Hepatocyte (in vitro differentiated cells): ENCODE results near the gene ARHGAP10. TPM values are rescaled to one million over a fixed set of nuclear protein-coding genes. Genes with fewer than 3 reads are reported as not detected.
"Not testable (repeated sequence)": the region's sequence is repeated elsewhere in the genome, so short reads cannot be mapped to it uniquely, and the experiment has no call there.

ENCODE experiments used
- DNase-seq: peaks from one replicate; pipeline ENCODE4 v3.0.0-alpha.2; 2016; ENCODE audit warnings: low spot score
- H2AFZ ChIP-seq: fragments of 200-600 bp; sonication (generic); 2 replicates; pipeline ENCODE4 v1.6.0; 2016; ENCODE audit warnings: antibody characterized with exemption, mild to moderate bottlenecking
- H3K27ac ChIP-seq: fragments of 200-600 bp; sonication (generic); 2 replicates; pipeline ENCODE4 v1.5.1; 2016; ENCODE audit warnings: mild to moderate bottlenecking
- H3K27me3 ChIP-seq: fragments of 200-600 bp; sonication (generic); 2 replicates; pipeline ENCODE4 v1.6.1; 2016
- H3K36me3 ChIP-seq: fragments of 200-600 bp; sonication (generic); replicated peaks from 2 replicates; pipeline ENCODE4 v1.5.1; 2016; ENCODE audit warnings: low read depth; ENCODE audit not compliant: insufficient read depth
- H3K4me1 ChIP-seq: fragments of 200-600 bp; sonication (generic); 2 replicates; pipeline ENCODE4 v1.5.1; 2016; ENCODE audit warnings: mild to moderate bottlenecking, moderate library complexity; ENCODE audit not compliant: insufficient read depth
- H3K4me2 ChIP-seq: fragments of 200-600 bp; sonication (generic); 2 replicates; pipeline ENCODE4 v1.6.0; 2016
- H3K4me3 ChIP-seq: fragments of 200-600 bp; sonication (generic); 2 replicates; pipeline ENCODE4 v1.5.1; 2016; ENCODE audit warnings: mild to moderate bottlenecking
- H3K79me2 ChIP-seq: fragments of 200-600 bp; sonication (generic); 2 replicates; pipeline ENCODE4 v1.6.0; 2017; ENCODE audit warnings: mild to moderate bottlenecking
- H3K9me2 ChIP-seq: fragments of 200-600 bp; sonication (generic); replicated peaks from 2 replicates; pipeline ENCODE4 v1.6.0; 2017; ENCODE audit warnings: mild to moderate bottlenecking; ENCODE audit not compliant: insufficient read depth
- H3K9me3 ChIP-seq: fragments of 200-600 bp; sonication (generic); 2 replicates; pipeline ENCODE4 v1.5.1; 2016; ENCODE audit warnings: low read depth, mild to moderate bottlenecking
- H4K20me1 ChIP-seq: fragments of 200-600 bp; sonication (generic); 2 replicates; pipeline ENCODE4 v1.6.0; 2016; ENCODE audit warnings: mild to moderate bottlenecking; ENCODE audit not compliant: insufficient read depth, poor library complexity, severe bottlenecking
- CTCF ChIP-seq: fragments of 200-600 bp; sonication (generic); IDR thresholded peaks from 2 replicates; pipeline ENCODE4 v1.5.1; 2016; ENCODE audit warnings: antibody characterized with exemption, mild to moderate bottlenecking; ENCODE audit not compliant: poor library complexity
- EZH2 ChIP-seq: fragments of 200-600 bp; sonication (generic); IDR thresholded peaks from 2 replicates; pipeline ENCODE4 v1.6.1; 2016; ENCODE audit warnings: antibody characterized with exemption, mild to moderate bottlenecking, borderline replicate concordance
- EZH2phosphoT487 ChIP-seq: fragments of 200-600 bp; sonication (generic); IDR thresholded peaks from one replicate; pipeline ENCODE4 v1.6.1; 2018; ENCODE audit warnings: antibody characterized with exemption, mild to moderate bottlenecking, low read depth, moderate library complexity; ENCODE audit not compliant: unreplicated experiment, severe bottlenecking
- WGBS: methylation state at CpG from one replicate; pipeline ENCODE4 v1.1.6; 2016; ENCODE audit warnings: low lambda C conversion rate; ENCODE audit errors: missing lambda C conversion rate; 5-methylcytosine and 5-hydroxymethylcytosine counted together
- polyA plus RNA-seq: library from polyadenylated mRNA; unstranded; fragments of >200 nt; fragmentation: Nextera tagmentation; extraction: Ambion mirVana; gene quantifications from 2 replicates; pipeline ENCODE4 v1.2.1, GENCODE V29; 2016
- total RNA-seq: library from RNA; depleted of rRNA; stranded (reverse); fragments of >200 nt; gene quantifications from 2 replicates; pipeline ENCODE4 v1.2.3, GENCODE V29; 2014

ARHGAP10 gene
- total and polyA plus RNA-seq, 2 experiments from 2014 or later, result 16.8 to 23.4 TPM

GRCh38 chr4:147901916-147902315, 170.0 kb downstream of the ARHGAP10 start:
- DNase-seq, result no peak
- no peak overlapping the region for H2AFZ ChIP-seq
- WGBS, result 95% methylated on average over 2 of the region's 2 CpGs
- no peaks in the 10 kb centered on the region for H3K4me1 ChIP-seq
- no peaks in the 10 kb centered on the region for H4K20me1 ChIP-seq
- no peaks in the 10 kb centered on the region for H3K36me3 ChIP-seq
- H3K4me3 ChIP-seq, result no peak overlapping the region
- no peak overlapping the region for H3K27ac ChIP-seq
- H3K79me2 ChIP-seq, result no peaks in the 10 kb centered on the region
- H3K9me3 ChIP-seq, result no peaks in the 10 kb centered on the region
- H3K4me2 ChIP-seq, result no peak overlapping the region
- H3K27me3 ChIP-seq, result no peaks in the 10 kb centered on the region
- no peaks in the 10 kb centered on the region for H3K9me2 ChIP-seq
- TF ChIP-seq EZH2phosphoT487 (no peak), CTCF (no peak), EZH2 (no peak)

- Histone ChIP-seq H3K4me3 (no peak overlapping the region), H3K36me3 (no peaks in the 10 kb centered on the region), H3K9me3 (no peaks in the 10 kb centered on the region), H3K9me2 (no peaks in the 10 kb centered on the region), H3K4me2 (no peak overlapping the region), H3K79me2 (no peaks in the 10 kb centered on the region), H3K4me1 (no peaks in the 10 kb centered on the region), H3K27me3 (no peaks in the 10 kb centered on the region), H3K27ac (no peak overlapping the region), H2AFZ (no peak overlapping the region), H4K20me1 (no peaks in the 10 kb centered on the region)
- no peak for TF ChIP-seq EZH2phosphoT487
- no peak for TF ChIP-seq EZH2
- TF ChIP-seq CTCF, result no peak
- 65% methylated on average over 2 of the region's 2 CpGs for WGBS
- no peak for DNase-seq
Observed at GRCh38 chr4:147909225-147909624, 177.3 kb downstream of the ARHGAP10 start.

- TF ChIP-seq CTCF, result no peak
- no peak for TF ChIP-seq EZH2
- TF ChIP-seq EZH2phosphoT487, result no peak
- no peak overlapping the region for H2AFZ ChIP-seq
- H3K36me3 ChIP-seq, result no peaks in the 10 kb centered on the region
- no peak overlapping the region for H3K4me3 ChIP-seq
- DNase-seq, result no peak
- no peaks in the 10 kb centered on the region for H3K9me2 ChIP-seq
- no peaks in the 10 kb centered on the region for H3K79me2 ChIP-seq
- no peak overlapping the region for H3K27ac ChIP-seq
- no peaks in the 10 kb centered on the region for H4K20me1 ChIP-seq
- H3K27me3 ChIP-seq, result no peaks in the 10 kb centered on the region
- WGBS, result 75% methylated on average over 3 of the region's 3 CpGs
- H3K4me1 ChIP-seq, result no peaks in the 10 kb centered on the region
- no peak overlapping the region for H3K4me2 ChIP-seq
- H3K9me3 ChIP-seq, result no peaks in the 10 kb centered on the region
Observed at GRCh38 chr4:147910315-147910714, 178.4 kb downstream of the ARHGAP10 start.

GRCh38 chr4:147912106-147912505, 180.2 kb downstream of the ARHGAP10 start:
- not testable (repeated sequence) for H3K9me3 ChIP-seq, H2AFZ ChIP-seq, H3K36me3 ChIP-seq, H3K27me3 ChIP-seq, H3K9me2 ChIP-seq, H3K79me2 ChIP-seq, H3K4me2 ChIP-seq, H3K27ac ChIP-seq, H3K4me3 ChIP-seq, DNase-seq, H3K4me1 ChIP-seq, H4K20me1 ChIP-seq
- 97% methylated on average over 2 of the region's 2 CpGs for WGBS
